SKM-1 treated with dmso at 0.1 percent for 144 hours (cell line): ENCODE data around the gene RABGAP1L.
"Not testable (repeated sequence)": the region's sequence is repeated elsewhere in the genome, so short reads cannot be mapped to it uniquely, and the experiment has no call there.

ENCODE experiments used
- DNase-seq: peaks from one replicate; lab custom pipeline; 2025; ENCODE audit not compliant: unreplicated experiment; lab: John Stamatoyannopoulos, UW

RABGAP1L gene

DNA sequence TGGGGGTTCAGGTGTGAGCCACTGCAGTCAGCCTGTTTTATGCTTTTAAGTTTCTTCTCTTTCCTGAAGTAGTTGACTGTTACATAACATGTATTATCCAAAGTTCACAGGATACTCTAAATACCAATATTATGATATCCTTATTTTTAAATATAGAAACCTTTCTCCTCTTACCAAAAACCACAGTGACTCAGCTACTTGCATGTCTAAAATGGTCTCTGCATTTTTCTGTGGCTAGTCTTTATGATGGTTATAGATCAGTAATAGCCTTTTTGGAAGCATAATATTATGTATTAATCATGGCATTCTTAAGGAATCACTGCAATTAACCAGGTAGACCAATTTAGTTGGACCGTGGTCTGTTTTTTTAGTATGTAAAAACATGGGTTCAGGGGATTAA, 629.7 kb downstream of the RABGAP1L start:
- peak; percentile 27 for DNase-seq

- DNase-seq, result no peak
Observed at GRCh38 chr1:174789399-174789798, 630.1 kb downstream of the RABGAP1L start.

GRCh38 chr1:174791863-174792262, 632.5 kb downstream of the RABGAP1L start:
- no peak for DNase-seq

GRCh38 chr1:174794861-174795260, 635.5 kb downstream of the RABGAP1L start:
- DNase-seq, result no peak

GRCh38 chr1:174795806-174796205, 636.5 kb downstream of the RABGAP1L start:
- DNase-seq, result no peak

DNA sequence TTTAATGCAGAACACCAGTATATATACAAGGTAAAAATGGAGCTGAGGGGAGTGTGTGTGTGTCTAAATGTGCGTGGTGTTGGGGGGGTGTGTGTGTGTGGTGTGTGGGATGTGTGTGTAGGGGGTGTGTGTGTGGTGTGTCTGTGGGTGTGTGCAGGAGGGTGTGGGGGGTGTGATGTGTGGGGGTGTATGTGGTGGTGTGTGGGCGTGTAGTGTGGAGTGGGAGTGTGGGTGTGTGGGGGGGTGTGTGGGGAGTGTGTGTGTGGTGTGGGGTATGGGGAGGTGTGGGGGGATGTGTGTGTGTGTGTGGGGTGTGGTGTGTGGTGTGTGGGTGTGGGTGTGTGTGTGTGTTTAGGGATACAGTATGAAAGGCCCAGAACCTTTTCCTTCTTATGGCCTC, 638.1 kb downstream of the RABGAP1L start:
- DNase-seq, result no peak

DNA sequence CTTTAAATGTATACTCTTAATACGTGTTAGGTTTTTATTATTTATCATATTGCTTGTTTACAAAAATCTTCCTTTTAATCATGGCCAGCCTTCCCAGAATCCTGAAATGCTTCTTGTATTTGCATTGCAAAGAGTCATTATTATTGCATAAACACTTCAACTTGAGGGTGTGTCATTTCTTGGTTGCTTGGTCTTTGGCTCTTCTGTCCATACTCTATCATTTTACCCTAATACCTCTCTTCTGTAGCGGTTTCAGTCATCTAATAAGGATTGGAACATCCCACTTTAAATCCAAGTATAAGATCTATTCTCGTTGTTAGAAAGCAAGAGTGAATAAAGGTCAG, 639.8 kb downstream of the RABGAP1L start:
- no peak for DNase-seq

DNA sequence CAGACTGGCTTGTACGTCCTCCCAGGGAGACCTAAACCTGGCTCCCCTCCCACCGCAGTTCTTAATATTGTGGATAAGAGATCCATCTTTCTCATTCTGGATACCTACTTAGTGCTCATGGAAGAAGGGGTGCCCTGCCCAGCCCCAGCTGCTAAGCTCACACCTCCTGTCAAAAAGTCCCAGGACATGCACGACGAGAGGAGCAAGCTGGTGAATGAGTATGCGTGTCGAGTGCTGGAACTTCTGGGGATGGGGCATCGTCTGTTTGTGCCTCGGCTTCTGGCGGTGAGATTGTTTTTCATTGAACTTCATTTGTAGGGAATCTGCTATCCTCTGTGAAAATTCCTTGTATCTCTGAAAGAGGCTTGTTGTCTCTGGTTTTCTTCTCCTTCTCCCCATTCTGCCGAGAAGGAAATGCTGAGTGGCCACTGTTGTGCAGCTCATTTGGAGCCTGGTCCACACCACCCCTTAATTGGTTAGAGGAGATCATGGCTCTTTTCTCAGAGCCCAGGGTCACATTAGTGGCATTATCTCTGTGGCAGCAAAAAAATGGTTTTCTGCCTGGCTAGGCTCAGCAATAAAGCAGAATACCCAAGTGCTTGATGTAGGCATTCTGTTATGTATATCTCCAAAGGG, 641.0 kb downstream of the RABGAP1L start:
- no peak for DNase-seq

DNA sequence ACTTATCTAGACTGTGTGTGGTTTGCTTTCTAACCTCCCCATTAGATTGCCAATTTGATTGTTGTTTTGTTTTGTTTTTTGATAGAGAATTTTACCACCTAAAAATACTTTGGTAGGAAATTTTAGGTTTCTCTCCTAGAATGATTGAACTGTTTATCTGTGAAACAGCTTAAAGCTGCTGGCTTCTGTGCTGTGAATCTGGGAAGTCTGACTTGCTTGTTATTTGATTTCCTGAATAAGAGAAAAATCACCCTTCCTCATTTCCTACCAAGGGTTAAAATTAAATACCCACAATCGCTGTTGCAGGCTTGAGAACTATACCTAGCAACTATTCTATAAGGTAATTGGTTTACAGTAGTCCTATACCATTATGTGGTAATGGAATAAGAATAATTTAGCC, 641.6 kb downstream of the RABGAP1L start:
- DNase-seq, result no peak

- DNase-seq, result no peak
Observed at GRCh38 chr1:174809755-174810280, 650.5 kb downstream of the RABGAP1L start.

DNA sequence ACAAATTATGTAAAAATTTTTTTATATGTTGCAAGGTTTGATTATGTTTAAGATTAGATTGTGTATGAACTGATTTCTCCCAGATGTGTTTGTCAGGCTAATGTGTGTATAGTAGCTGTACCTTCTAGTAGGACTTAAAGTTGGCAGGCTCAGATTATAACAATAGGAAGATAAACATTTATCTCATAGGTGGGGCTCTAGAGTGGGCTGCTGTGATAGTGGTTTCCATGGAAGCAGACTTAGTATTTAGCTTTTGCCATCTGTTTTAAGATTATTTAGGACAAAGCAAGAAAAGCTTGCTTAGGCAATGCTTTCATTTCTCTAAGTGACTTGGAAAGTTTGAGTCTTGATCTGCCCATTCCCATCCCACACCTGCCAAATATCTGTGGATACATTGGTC, 652.7 kb downstream of the RABGAP1L start:
- DNase-seq, result no peak

GRCh38 chr1:174812656-174813055, 653.3 kb downstream of the RABGAP1L start:
- DNase-seq, result no peak

DNA sequence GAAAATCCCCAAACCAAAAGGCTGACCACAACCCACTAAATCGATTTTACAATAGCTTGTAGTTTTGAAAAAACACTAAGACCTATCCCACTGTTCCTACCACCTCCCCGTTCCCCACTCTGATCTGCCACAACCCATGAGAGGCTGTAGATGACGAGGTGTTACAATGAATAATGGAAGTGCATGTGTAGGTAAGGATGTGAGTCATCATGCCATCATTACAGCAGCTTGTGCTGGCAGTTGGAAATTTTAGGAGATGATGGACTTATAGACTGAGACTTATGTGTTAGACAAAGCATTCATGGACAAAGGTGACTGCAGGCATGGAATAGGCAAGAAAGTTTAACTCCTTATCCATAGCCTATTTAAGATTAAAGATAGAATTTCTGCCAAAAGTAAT, 655.7 kb downstream of the RABGAP1L start:
- no peak for DNase-seq

GRCh38 chr1:174815474-174815908, 656.2 kb downstream of the RABGAP1L start:
- DNase-seq, result no peak

- DNase-seq, result not testable (repeated sequence)
Observed at GRCh38 chr1:174816621-174817020, 657.3 kb downstream of the RABGAP1L start.

DNA sequence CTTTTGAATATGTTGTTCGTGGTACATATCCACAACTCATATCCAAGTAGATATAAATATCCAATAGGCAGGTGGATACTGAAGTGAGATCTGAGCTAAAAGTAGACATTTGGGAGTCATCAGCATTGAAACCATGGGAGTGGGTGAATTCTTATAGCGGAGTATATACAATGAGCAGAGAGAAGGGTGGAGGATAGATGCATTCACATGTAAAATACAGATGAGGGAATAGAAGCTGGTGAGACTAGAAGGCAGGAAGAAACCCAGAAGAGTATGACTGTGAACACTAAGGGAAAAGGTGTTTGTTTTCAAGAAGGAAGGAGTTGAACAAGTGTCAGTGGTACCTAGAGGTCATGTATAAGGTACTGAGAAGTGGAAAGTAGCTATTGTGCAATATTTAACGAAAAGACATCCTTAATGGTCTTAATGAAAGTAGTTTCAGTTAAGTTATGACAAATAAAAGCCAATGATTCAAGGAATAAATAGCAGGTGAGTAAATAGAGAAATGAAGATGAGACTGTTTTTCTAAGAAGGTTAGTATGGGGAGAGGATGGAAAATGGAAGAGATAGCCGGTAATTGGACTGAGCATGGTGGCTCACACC, 658.8 kb downstream of the RABGAP1L start:
- DNase-seq, result no peak

DNA sequence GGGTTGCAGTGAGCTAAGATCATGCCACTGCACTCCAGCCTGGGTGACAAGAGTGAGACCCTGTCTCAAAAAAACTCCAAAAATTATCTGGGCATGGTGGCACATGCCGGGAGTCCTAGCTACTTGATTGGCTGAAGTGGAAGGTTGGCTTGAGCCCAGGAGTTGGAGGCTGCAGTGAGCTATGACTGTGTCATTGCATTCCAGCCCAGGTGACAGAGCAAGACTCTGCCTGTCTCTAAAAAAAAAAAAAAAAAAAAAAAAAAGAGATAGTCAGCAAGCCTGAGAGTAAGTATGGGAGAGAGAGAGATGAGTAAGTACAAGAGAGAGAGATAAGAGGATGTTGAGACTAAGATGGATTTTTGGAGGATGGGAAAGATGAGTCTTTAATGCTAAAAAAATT, 659.6 kb downstream of the RABGAP1L start:
- DNase-seq, result no peak

DNA sequence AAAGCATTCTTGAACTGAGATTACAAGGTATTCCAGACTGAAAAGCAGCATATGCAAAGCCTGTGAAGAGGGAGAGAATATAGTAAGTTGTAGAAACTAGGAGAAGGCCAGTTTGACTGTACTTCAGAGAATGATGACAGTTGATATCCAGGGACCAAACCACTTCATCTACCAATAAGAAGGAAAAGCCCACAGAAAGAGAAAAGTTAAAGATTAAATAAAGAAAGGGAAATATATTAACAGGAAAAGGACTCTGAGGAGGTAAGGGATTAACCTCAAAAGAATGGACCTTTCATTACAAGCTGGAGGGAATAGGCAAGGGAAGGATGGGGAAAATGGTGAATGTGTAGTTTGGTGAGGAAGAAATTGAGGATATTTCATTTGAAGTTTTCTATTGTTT, 660.3 kb downstream of the RABGAP1L start:
- no peak for DNase-seq

- DNase-seq, result no peak
Observed at GRCh38 chr1:174825127-174825526, 665.8 kb downstream of the RABGAP1L start.

DNA sequence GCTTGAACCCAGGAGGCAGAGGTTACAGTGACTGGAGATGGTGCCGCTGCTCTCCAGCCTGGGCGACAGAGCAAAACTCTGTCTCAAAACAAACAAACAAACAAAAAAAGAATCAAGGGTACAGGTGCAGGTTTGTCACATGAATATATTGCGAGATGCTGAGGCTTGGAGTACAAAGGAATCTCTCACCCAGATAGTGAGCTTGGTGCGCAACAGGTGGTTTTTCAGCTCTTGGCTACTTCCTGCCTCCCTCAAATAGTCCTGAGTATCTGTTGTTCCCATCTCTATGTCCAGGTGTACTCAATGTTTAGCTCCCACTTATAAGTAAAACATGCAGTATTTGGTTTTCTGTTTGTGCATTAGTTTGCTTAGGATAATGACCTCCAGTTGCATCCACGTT, 666.5 kb downstream of the RABGAP1L start:
- DNase-seq, result no peak

DNA sequence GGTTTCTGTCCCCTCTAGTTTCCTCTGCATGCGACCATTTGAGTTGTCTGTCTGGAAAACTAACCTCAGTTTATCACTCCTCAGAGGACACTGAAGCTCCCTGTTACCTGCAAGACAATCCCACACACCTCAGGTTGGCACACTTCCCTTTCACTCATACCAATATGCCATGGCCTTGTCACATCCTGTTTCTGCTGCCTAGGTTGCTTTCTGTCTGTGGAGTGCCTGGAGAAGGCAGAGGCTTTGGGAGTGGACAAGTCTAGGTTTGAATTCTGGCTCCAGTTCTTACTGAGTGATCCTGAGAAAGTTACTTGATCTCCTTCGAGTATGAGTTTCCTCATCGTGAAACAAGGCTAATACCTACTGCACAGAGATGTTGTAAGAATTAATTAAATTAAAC, 668.9 kb downstream of the RABGAP1L start:
- no peak for DNase-seq

GRCh38 chr1:174829990-174830389, 670.7 kb downstream of the RABGAP1L start:
- DNase-seq, result no peak

- no peak for DNase-seq
Observed at GRCh38 chr1:174836543-174836942, 677.2 kb downstream of the RABGAP1L start.
